Measurements from ENCODE around the gene F5.

Gene F5

GRCh38 chr1:169495916-169496315, 90.4 kb downstream of the F5 start:
- no peak for DNase-seq (ENCODE audit: insufficient read length, low spot score)
- FAIRE-seq: peak; percentile 41

GRCh38 chr1:169495046-169495775, 91.1 kb downstream of the F5 start:
- DNase-seq (ENCODE audit: insufficient read length, low spot score) (no peak), FAIRE-seq (no peak)
- no peak for TF ChIP-seq CTCF (IDR thresholded peaks at IDR 0.05; ENCODE audit: insufficient read depth, missing control alignments)

More at GRCh38 chr1:169495916-169496315, 90.4 kb downstream of the F5 start:
- no peak for TF ChIP-seq CTCF (IDR thresholded peaks at IDR 0.05; ENCODE audit: insufficient read depth, missing control alignments)

- no peak for TF ChIP-seq CTCF (IDR thresholded peaks at IDR 0.05; ENCODE audit: insufficient read depth, missing control alignments)
- no peak for DNase-seq (ENCODE audit: insufficient read length, low spot score)
- no peak for FAIRE-seq
Measured at GRCh38 chr1:169494343-169494742, 91.9 kb downstream of the F5 start.

- FAIRE-seq (peak; percentile 29), DNase-seq (ENCODE audit: insufficient read length, low spot score) (no peak)
- TF ChIP-seq CTCF (IDR thresholded peaks at IDR 0.05; ENCODE audit: insufficient read depth, missing control alignments): no peak
Measured at GRCh38 chr1:169493251-169493650, 93.0 kb downstream of the F5 start.

- DNase-seq (ENCODE audit: insufficient read length, low spot score) (no peak), FAIRE-seq (no peak)
- TF ChIP-seq CTCF (IDR thresholded peaks at IDR 0.05; ENCODE audit: insufficient read depth, missing control alignments): no peak
Measured at GRCh38 chr1:169491845-169492281, 94.4 kb downstream of the F5 start.

GRCh38 chr1:169488157-169488556, 98.1 kb downstream of the F5 start:
- no peak for TF ChIP-seq CTCF (IDR thresholded peaks at IDR 0.05; ENCODE audit: insufficient read depth, missing control alignments)
- FAIRE-seq: no peak

GRCh38 chr1:169487561-169487960, 98.7 kb downstream of the F5 start:
- no peak for TF ChIP-seq CTCF (IDR thresholded peaks at IDR 0.05; ENCODE audit: insufficient read depth, missing control alignments)
- FAIRE-seq (no peak), DNase-seq (ENCODE audit: insufficient read length, low spot score) (no peak)

More at GRCh38 chr1:169488157-169488556, 98.1 kb downstream of the F5 start:
- DNase-seq (ENCODE audit: insufficient read length, low spot score): no peak

Measured in D721Med (cell line).